Measurements from ENCODE around the gene LRP1B.

Gene LRP1B

DNA sequence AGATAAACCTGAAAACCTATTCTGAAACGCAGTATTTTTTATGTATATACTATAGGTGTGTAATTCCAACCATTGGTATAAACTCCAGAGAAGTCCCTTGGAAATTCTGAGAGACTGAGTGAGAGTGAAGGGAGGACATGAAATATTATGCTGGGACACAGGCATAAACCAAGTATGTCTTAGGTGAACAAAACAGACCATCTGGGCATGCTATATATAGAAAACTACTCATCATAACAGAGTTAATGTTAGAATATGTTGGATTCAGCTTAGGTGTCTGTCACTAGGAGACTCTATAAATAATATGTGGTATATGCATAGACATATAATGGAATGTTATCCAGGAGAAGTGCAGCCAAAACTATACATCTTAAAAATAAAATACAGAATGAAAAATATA is 282.6 kb downstream of the LRP1B start:
- no peaks in the 10 kb centered on the region for H3K79me2 ChIP-seq (ENCODE audit: low read length)
- no peaks in the 10 kb centered on the region for H3K9me3 ChIP-seq (replicated peaks; ENCODE audit: insufficient read depth, low read length)
- H3K4me2 ChIP-seq (ENCODE audit: low read depth, low read length) = no peak overlapping the region
- no peak overlapping the region for H3K27ac ChIP-seq (ENCODE audit: low read length)
- no peak overlapping the region for H3K4me3 ChIP-seq (ENCODE audit: low read length)
- no peak overlapping the region for H2AFZ ChIP-seq (ENCODE audit: low read length)
- no peaks in the 10 kb centered on the region for H3K9me2 ChIP-seq (replicated peaks; ENCODE audit: insufficient read depth, low read length)
- no peaks in the 10 kb centered on the region for H4K20me1 ChIP-seq (ENCODE audit: insufficient read depth, low read length)
- no peak overlapping the region for H3K9ac ChIP-seq (ENCODE audit: low read length)
- no peaks in the 10 kb centered on the region for H3K4me1 ChIP-seq (ENCODE audit: low read length)
- TF ChIP-seq, protein P1, sequence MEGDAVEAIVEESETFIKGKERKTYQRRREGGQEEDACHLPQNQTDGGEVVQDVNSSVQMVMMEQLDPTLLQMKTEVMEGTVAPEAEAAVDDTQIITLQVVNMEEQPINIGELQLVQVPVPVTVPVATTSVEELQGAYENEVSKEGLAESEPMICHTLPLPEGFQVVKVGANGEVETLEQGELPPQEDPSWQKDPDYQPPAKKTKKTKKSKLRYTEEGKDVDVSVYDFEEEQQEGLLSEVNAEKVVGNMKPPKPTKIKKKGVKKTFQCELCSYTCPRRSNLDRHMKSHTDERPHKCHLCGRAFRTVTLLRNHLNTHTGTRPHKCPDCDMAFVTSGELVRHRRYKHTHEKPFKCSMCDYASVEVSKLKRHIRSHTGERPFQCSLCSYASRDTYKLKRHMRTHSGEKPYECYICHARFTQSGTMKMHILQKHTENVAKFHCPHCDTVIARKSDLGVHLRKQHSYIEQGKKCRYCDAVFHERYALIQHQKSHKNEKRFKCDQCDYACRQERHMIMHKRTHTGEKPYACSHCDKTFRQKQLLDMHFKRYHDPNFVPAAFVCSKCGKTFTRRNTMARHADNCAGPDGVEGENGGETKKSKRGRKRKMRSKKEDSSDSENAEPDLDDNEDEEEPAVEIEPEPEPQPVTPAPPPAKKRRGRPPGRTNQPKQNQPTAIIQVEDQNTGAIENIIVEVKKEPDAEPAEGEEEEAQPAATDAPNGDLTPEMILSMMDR (IDR thresholded peaks at IDR 0.05; ENCODE audit: low read length) = no peak
- TF ChIP-seq EZH2 (optimal IDR thresholded peaks at IDR 0.05; ENCODE audit: low read depth, low read length) = no peak
- TF ChIP-seq EZH2phosphoT487 (IDR thresholded peaks at IDR 0.05; ENCODE audit: low read length) = no peak
- no peaks in the 10 kb centered on the region for H3K27me3 ChIP-seq (replicated peaks; ENCODE audit: insufficient read depth, low read length)
- H3F3A ChIP-seq (ENCODE audit: insufficient read depth, low read length) = no peaks in the 10 kb centered on the region
- no peaks in the 10 kb centered on the region for H3K36me3 ChIP-seq (replicated peaks; ENCODE audit: insufficient read depth, low read length)
- no peak for DNase-seq

GRCh38 chr2:141844231-141844630 is 286.6 kb downstream of the LRP1B start:
- Histone ChIP-seq H3K4me2 (ENCODE audit: low read depth, low read length) (no peak overlapping the region), H3K9ac (ENCODE audit: low read length) (no peak overlapping the region), H3K4me1 (ENCODE audit: low read length) (no peaks in the 10 kb centered on the region), H3K9me2 (replicated peaks; ENCODE audit: insufficient read depth, low read length) (no peaks in the 10 kb centered on the region), H3K27ac (ENCODE audit: low read length) (no peak overlapping the region), H4K20me1 (ENCODE audit: insufficient read depth, low read length) (no peaks in the 10 kb centered on the region), H2AFZ (ENCODE audit: low read length) (no peak overlapping the region), H3K9me3 (replicated peaks; ENCODE audit: insufficient read depth, low read length) (no peaks in the 10 kb centered on the region), H3K27me3 (replicated peaks; ENCODE audit: insufficient read depth, low read length) (no peaks in the 10 kb centered on the region), H3K36me3 (replicated peaks; ENCODE audit: insufficient read depth, low read length) (no peaks in the 10 kb centered on the region), H3K4me3 (ENCODE audit: low read length) (no peak overlapping the region), H3F3A (ENCODE audit: insufficient read depth, low read length) (no peaks in the 10 kb centered on the region), H3K79me2 (ENCODE audit: low read length) (no peaks in the 10 kb centered on the region)
- DNase-seq = no peak
- TF ChIP-seq, protein P1 (IDR thresholded peaks at IDR 0.05; ENCODE audit: low read length) = no peak
- TF ChIP-seq EZH2 (optimal IDR thresholded peaks at IDR 0.05; ENCODE audit: low read depth, low read length) = no peak
- no peak for TF ChIP-seq EZH2phosphoT487 (IDR thresholded peaks at IDR 0.05; ENCODE audit: low read length)

DNA sequence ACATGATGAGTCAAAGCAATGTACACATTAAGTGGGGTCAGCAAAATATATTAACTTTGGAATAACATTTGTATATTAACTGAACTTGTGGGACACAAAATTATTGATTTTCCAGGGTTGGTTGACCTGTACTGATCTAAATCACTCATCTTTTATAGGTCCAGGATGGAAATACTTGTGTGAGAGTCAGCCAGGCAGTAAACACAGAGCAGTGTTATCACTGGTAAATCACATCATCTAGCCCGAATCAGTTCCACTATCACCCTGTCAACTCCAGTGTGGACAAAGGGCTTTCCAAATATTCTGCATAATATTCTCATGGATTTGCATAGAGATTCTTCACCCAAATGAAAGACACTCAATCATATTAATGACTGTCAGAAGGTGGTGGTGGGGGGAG is 295.7 kb downstream of the LRP1B start:
- Histone ChIP-seq H3K4me2 (ENCODE audit: low read depth, low read length) (no peak overlapping the region), H3K9me2 (replicated peaks; ENCODE audit: insufficient read depth, low read length) (no peaks in the 10 kb centered on the region), H3K27me3 (replicated peaks; ENCODE audit: insufficient read depth, low read length) (no peaks in the 10 kb centered on the region), H3K4me3 (ENCODE audit: low read length) (no peak overlapping the region), H3K4me1 (ENCODE audit: low read length) (no peaks in the 10 kb centered on the region), H2AFZ (ENCODE audit: low read length) (no peak overlapping the region), H3K9ac (ENCODE audit: low read length) (no peak overlapping the region), H4K20me1 (ENCODE audit: insufficient read depth, low read length) (no peaks in the 10 kb centered on the region), H3K27ac (ENCODE audit: low read length) (no peak overlapping the region), H3F3A (ENCODE audit: insufficient read depth, low read length) (no peaks in the 10 kb centered on the region), H3K36me3 (replicated peaks; ENCODE audit: insufficient read depth, low read length) (no peaks in the 10 kb centered on the region), H3K79me2 (ENCODE audit: low read length) (no peaks in the 10 kb centered on the region), H3K9me3 (replicated peaks; ENCODE audit: insufficient read depth, low read length) (no peaks in the 10 kb centered on the region)
- TF ChIP-seq EZH2phosphoT487 (IDR thresholded peaks at IDR 0.05; ENCODE audit: low read length) = no peak
- TF ChIP-seq, protein P1 (IDR thresholded peaks at IDR 0.05; ENCODE audit: low read length) = no peak
- no peak for DNase-seq
